Head of caudate nucleus (tissue), 42 donors: ENCODE data around the gene UFSP1.
A peak's percentile ranks its signal among the peaks of the same experiment; 100 is the strongest.

Source experiments
- DNase-seq, 42 donors: peaks; one replicate each; pipeline versions ENCODE4 v3.0.0 to v3.0.0-alpha.2; 2020 to 2021; ENCODE audit warnings: mixed read lengths in 7 of 42
- intact Hi-C: fragments of 100-400 bp; cut with DNase I; formaldehyde crosslinking; loops from one replicate; pipeline ENCODE4 v1.15.0; 2022

UFSP1 gene

DNA sequence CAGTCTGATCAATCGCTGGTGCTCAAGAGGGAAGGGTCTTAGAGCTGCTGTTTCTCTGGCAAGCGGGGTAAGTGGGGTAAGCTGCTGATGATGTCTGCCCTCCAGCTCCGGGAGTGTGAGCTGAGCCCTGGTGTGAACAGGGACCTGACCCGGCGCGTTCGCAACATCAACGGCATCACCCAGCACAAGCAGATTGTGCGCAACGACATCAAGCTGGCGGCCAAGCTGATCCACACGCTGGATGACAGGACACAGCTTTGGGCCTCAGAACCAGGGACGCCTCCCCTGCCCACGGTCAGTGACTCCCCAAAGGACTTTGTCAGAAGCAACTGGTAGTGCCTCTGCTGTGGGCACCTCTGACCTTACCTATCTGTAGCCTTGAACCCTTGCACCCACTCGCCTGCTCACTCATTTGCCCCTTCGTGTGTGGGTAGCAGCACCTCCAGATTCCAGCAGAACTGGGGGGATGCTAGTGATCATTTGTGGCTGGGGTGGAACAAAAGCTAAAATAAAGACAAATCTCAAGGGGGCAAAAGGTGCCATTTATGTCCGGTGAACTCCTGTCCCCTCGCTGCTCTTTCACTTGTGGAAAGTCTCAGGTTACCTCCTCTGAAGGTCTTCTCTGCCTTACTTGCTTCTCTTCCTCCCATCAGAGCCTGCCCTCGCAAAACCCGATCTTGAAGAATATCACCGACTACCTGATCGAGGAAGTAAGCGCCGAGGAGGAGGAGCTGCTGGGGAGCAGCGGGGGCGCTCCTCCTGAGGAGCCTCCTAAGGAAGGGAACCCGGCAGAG lies 3.2 kb downstream of the UFSP1 start:
- intact Hi-C loops, result no loop called here
- peak in 33 of 42 donors; percentile 51 to 90 (median 72) for DNase-seq

DNA sequence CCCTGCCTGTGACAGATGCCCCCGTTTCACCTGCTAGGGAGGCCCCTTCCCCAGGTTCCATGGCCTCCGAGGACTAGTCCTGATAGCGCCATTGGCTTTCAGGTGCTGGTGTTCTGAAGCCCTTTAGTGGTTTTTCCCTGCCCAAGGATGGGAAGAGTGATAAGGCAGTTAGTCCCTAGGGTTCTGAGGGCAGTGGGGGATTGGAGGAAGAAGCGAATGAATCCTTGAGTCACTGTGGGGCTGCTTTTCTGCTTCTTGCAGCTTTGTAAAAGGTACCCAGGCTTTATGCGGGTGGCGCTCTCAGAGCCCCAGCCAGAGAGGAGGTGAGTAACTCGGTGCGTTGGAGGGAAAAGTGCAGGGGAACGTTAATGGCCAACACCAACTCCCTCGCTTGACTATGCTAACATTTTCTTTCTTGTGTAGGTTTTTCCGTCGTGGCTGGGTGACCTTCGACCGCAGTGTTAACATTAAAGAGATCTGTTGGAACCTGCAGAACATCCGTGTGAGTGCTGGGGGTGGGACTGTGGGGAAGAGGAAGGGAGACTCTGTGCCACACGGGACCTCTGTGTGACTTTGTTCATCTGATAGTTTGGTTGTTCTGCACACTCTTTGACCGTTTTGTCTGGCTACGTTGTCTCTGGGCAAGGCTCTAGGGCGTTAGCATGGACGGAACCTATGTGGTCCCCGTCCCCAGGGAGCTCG lies 3.9 kb downstream of the UFSP1 start:
- DNase-seq, result peak in 10 of 42 donors; percentile 35 to 76 (median 54)
- intact Hi-C loops, result no loop called here

DNA sequence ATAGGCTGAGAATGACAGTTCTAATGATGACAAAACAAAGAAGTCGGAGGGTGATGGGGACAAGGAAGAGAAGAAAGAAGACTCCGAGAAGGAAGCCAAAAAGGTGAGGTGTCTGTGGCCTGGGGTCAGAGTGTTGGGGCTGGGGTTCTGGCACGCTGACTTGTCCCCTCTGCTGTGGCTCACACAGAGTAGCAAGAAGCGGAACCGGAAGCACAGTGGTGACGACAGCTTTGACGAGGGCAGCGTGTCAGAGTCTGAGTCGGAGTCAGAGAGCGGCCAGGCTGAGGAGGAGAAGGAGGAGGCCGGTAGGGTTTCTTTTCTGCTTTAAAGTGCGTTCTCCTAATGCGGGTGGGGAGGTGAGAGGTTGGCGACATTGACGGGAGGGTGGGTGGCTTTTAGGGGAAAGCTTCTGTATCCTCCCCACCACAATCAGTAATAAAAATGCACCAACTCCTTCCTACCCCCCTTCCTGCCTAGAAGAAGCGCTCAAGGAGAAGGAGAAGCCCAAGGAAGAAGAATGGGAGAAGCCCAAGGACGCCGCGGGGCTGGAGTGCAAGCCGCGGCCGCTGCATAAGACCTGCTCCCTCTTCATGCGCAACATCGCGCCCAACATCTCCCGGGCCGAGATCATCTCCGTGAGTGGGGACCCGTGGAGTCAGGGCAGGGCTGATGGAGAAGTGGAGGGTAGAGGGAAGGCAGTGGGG lies 4.6 kb downstream of the UFSP1 start:
- intact Hi-C loops, result no loop called here
- DNase-seq, result peak in 26 of 42 donors; percentile 51 to 81 (median 66)

- no peak for DNase-seq
- intact Hi-C loops, result no loop called here
These were observed 6.6 kb downstream of the UFSP1 start for GRCh38 chr7:100882785-100883526.

DNA sequence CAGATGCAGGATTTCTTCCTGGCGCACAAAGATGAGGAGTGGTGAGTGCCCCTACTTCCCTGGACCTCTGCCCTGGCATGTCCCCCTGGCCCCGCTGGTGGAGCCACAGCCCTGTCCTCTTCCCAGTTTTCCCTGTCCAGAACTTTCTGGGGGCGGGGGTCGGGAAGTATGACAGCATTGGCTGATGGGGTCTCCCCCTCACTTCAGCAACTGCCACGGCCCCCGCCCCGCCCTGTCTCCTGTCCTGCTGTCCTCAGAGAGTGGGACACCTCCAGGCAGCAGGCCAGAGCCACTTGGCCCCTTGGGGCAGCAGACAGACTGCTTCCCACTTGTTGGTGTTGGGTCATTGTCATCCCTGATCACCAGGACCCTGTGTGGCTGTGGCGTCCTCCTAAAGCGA lies 7.3 kb downstream of the UFSP1 start:
- no peak for DNase-seq
- intact Hi-C loops, result no loop called here

GRCh38 chr7:100881136-100881535 lies 8.4 kb downstream of the UFSP1 start:
- intact Hi-C loops, result no loop called here
- DNase-seq, result no peak

- peak in 4 of 42 donors; percentile 25 to 76 (median 47) for DNase-seq
- intact Hi-C loops, result no loop called here
These were observed 8.9 kb downstream of the UFSP1 start for GRCh38 chr7:100880645-100881044.

- intact Hi-C loops, result no loop called here
- DNase-seq, result peak in 11 of 42 donors; percentile 38 to 70 (median 54)
These were observed 9.7 kb downstream of the UFSP1 start for GRCh38 chr7:100879685-100880261.

- intact Hi-C loops, result no loop called here
- DNase-seq, result no peak
These were observed 10.8 kb downstream of the UFSP1 start for GRCh38 chr7:100878685-100879084.

- no peak for DNase-seq
- intact Hi-C loops, result no loop called here
These were observed 11.5 kb downstream of the UFSP1 start for GRCh38 chr7:100878013-100878412.

DNA sequence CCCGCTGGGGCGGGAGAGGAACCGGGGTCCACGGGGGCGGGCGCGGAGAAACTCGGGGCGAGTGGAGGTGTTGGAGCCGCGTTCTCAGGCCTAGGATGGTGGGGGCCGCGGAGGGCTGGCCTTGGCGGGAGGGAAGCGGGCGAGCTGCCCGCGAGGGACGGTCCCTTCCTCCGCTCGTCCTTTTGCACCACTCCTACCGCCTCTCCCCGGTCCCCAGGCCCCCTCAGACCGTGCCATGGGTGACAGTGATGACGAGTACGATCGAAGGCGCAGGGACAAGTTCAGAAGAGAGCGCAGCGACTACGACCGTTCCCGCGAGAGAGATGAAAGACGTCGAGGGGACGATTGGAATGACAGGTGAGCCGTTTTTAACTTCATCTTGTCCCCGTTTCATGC lies 14.2 kb downstream of the UFSP1 start:
- peak in 1 of 42 donors; percentile 16 for DNase-seq
- intact Hi-C loops, result no loop called here

GRCh38 chr7:100874577-100875355 lies 14.7 kb downstream of the UFSP1 start, which contains the start of gene SRRT:
SRRT (plus strand) TSS chr7:100875103; CDS start chr7:100875591, 488 bp downstream.
- intact Hi-C loops, result loop anchor here (5.0 kb wide), 1 partner anchor 37 kb away; no protein-coding TSS in a partner anchor
- DNase-seq, result peak; percentile 97 to 100 (median 99)

GRCh38 chr7:100874300-100874576 lies 15.3 kb downstream of the UFSP1 start:
- intact Hi-C loops, result loop anchor here (5.0 kb wide), 1 partner anchor 37 kb away; no protein-coding TSS in a partner anchor
- no peak for DNase-seq

GRCh38 chr7:100873599-100874299 lies 15.8 kb downstream of the UFSP1 start:
- DNase-seq, result no peak
- intact Hi-C loops, result loop anchor here (5.0 kb wide), 1 partner anchor 36 kb away; no protein-coding TSS in a partner anchor

DNA sequence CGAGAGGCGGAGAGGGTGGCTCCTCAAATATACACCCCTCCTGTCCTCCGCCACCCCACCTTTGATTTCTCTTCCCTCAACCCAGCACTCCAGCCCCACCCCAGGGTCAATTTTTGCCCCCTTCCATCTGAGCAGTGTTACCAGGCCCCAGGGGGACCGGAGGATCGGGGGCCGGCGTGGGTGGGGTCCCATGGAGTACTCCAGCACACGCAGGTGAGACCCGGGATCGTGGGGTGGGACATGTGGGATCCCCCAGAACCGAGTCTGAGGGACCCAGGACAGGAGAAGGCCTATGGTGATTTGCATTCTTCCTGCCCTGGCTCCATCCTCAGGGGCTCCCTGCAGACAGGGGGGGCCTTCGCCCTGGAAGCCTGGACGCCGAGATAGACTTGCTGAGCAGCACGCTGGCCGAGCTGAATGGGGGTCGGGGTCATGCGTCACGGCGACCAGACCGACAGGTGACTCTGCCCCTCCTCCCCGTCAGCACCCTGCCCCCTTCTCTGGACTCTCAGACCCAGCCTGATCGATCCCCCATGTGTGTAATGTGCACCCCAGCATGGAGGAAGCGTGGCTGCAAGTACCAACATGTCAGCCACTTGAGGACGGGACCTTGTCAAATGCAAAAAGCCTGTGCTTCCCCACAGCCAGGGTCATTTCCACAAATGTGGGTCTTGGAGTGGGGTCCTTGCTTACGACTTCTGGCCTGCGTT lies 21.6 kb downstream of the UFSP1 start:
- intact Hi-C loops, result no loop called here
- peak in 1 of 42 donors; percentile 39 for DNase-seq

DNA sequence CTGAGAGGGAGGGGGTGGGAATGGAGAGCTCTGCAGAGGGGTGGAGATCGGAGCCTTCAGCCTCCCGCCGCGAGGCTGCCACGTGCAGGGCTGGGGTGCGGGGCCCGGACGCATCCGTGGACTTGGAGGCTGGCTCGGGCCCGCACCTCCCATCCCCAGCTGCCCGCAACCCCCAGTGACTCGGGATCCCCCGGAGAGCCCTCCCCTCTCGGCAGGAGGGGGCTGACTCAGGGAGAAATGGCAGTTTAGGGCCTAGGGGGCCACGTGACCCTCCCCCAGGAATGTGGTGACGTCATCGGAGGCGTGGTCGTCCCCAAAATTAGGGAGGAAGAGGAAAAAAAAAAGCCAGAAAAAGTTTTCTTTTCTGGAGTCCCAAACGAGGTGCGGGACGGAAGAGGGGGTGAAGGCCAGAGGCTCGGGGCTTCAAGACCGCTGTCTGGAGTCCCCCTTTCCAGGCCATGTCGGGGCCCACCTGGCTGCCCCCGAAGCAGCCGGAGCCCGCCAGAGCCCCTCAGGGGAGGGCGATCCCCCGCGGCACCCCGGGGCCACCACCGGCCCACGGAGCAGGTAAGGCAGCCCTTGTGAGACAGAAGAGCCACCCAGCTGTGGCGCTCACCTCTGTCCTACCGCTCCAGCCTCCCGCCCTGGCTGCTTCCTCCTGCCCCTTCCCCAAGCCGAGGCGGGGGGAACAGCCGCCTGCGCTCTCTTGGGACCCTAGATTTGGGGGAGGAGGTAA lies 22.3 kb downstream of the UFSP1 start, which contains the start of gene TRIP6:
Gene TRIP6, plus strand, starts transcription at position 348 of the 736 bp plus-strand sequence. Its CDS starts 111 bp downstream, at position 459.
- intact Hi-C loops, result no loop called here
- peak; percentile 77 to 95 (median 88) for DNase-seq
